HCT116 (cell line): ENCODE data around the gene SNUPN. TPM values are rescaled to one million over a fixed set of nuclear protein-coding genes. Genes with fewer than 3 reads are reported as not detected.

Experiments
- ATAC-seq: fragments of 200-7000 bp; cut with Tn5 transposase; 2 replicates; pipeline ENCODE4 v1.9.1; 2020; ENCODE audit warnings: mild to moderate bottlenecking, moderate library complexity
- BruUV-seq: library from RNA; stranded (reverse); fragments of 400-500 nt; replicated peaks from 2 replicates; lab custom pipeline; 2021; lab: Mats Ljungman, UMichigan
- CTCF ChIA-PET: fragments of 300-600 bp; sonication (Branson Sonifier 250); formaldehyde crosslinking; loops from one replicate; lab custom pipeline; 2021; ENCODE audit warnings: antibody characterized with exemption; lab: Charles Lee
- POLR2A ChIA-PET: fragments of 300-600, 350-600 bp; sonication (Branson Sonifier 250); formaldehyde crosslinking; loops from one replicate; lab custom pipeline; 2021; ENCODE audit warnings: antibody characterized with exemption; lab: Charles Lee
- RAD21 ChIA-PET, 2 experiments: fragments of 300-600 bp; sonication (Branson Sonifier 250); formaldehyde crosslinking; loops; one replicate each; lab custom pipeline; 2023; ENCODE audit warnings: low total read pairs in 2 of 2; ENCODE audit not compliant: uncharacterized antibody in 2 of 2, unreplicated experiment in 2 of 2, low non-redundant PET in 1 of 2; lab: Charles Lee
- DNase-seq: peaks from one replicate; pipeline ENCODE4 v3.0.0-alpha.2; 2010; ENCODE audit warnings: low read depth, low spot score
- H2AFZ ChIP-seq: fragments of 200-600 bp; shearing (Covaris generic), sonication (generic); 2 replicates; pipeline ENCODE4 v1.6.1; 2017; ENCODE audit warnings: low read depth, mixed run types, mixed read lengths, antibody characterized with exemption, low read length; ENCODE audit not compliant: poor library complexity, severe bottlenecking
- H3K27ac ChIP-seq: 2 replicates; pipeline ENCODE4 v1.5.1; 2012; ENCODE audit warnings: low read depth, low read length
- H3K27me3 ChIP-seq: fragments of 200-600 bp; sonication (generic); 2 replicates; pipeline ENCODE4 v1.6.1; 2016; ENCODE audit warnings: mixed run types, low read length, mixed read lengths; ENCODE audit not compliant: insufficient read depth
- H3K36me3 ChIP-seq, 2 experiments: fragments of 200-500 bp in 1 of 2; fragments of 200-600 bp in 1 of 2; sonication (Bioruptor generic) in 1 of 2; sonication (generic) in 1 of 2; 2 replicates each; pipeline versions ENCODE4 v1.5.1 to v1.6.1; 2014 to 2016; ENCODE audit warnings: low read length in 2 of 2, inconsistent platforms in 1 of 2, mixed read lengths in 1 of 2, mixed run types in 1 of 2; ENCODE audit not compliant: insufficient read depth in 2 of 2, control insufficient read depth in 1 of 2
- H3K4me1 ChIP-seq, 2 experiments: fragments of 200-600 bp in 1 of 2; sonication (generic) in 1 of 2; 2 replicates each; pipeline versions ENCODE4 v1.5.1 to v1.6.1; 2012 to 2017; ENCODE audit warnings: low read length in 2 of 2, inconsistent platforms in 1 of 2, mild to moderate bottlenecking in 1 of 2, mixed read lengths in 1 of 2, mixed run types in 1 of 2, moderate library complexity in 1 of 2; ENCODE audit not compliant: insufficient read depth in 2 of 2, control insufficient read depth in 1 of 2
- H3K4me2 ChIP-seq: fragments of 200-600 bp; sonication (generic); 2 replicates; pipeline ENCODE4 v1.6.1; 2017; ENCODE audit warnings: mixed run types, low read length, mixed read lengths
- H3K4me3 ChIP-seq, 2 experiments: fragments of 200-600 bp in 1 of 2; sonication (generic) in 1 of 2; replicated peaks in 1 of 2; 2 replicates each; pipeline ENCODE4 v1.5.1; 2011 to 2016; ENCODE audit warnings: low read length in 2 of 2, control low read depth in 1 of 2, low read depth in 1 of 2, mild to moderate bottlenecking in 1 of 2, mixed read lengths in 1 of 2, mixed run types in 1 of 2
- H3K79me2 ChIP-seq: fragments of 200-600 bp; sonication (generic); 2 replicates; pipeline ENCODE4 v1.6.1; 2017; ENCODE audit warnings: mild to moderate bottlenecking, mixed run types, low read length, moderate library complexity, mixed read lengths; ENCODE audit not compliant: insufficient read depth
- H3K9ac ChIP-seq: fragments of 200-600 bp; sonication (generic); 2 replicates; pipeline ENCODE4 v1.6.1; 2016; ENCODE audit warnings: low read length, mixed read lengths
- H3K9me2 ChIP-seq: fragments of 200-600 bp; sonication (generic), shearing (Covaris generic); 2 replicates; pipeline ENCODE4 v1.6.1; 2017; ENCODE audit warnings: mixed run types, mild to moderate bottlenecking, moderate library complexity; ENCODE audit not compliant: insufficient read depth
- H3K9me3 ChIP-seq, 2 experiments: fragments of 200-500 bp in 1 of 2; fragments of 200-600 bp in 1 of 2; sonication (Bioruptor generic) in 1 of 2; sonication (generic) in 1 of 2; 2 replicates each; pipeline ENCODE4 v1.6.1; 2014 to 2017; ENCODE audit warnings: low read length in 2 of 2, mixed read lengths in 2 of 2, inconsistent platforms in 1 of 2, low read depth in 1 of 2, mild to moderate bottlenecking in 1 of 2, mixed run types in 1 of 2, moderate library complexity in 1 of 2; ENCODE audit not compliant: control insufficient read depth in 1 of 2, insufficient read depth in 1 of 2
- H4K20me1 ChIP-seq: fragments of 200-600 bp; sonication (generic), shearing (Covaris generic); 2 replicates; pipeline ENCODE4 v1.6.1; 2017; ENCODE audit warnings: mixed run types, mild to moderate bottlenecking, moderate library complexity; ENCODE audit not compliant: insufficient read depth
- REST ChIP-seq: IDR thresholded peaks from 2 replicates; pipeline ENCODE4 v1.6.1; 2012; ENCODE audit warnings: low read depth
- intact Hi-C: fragments of 100-400 bp; cut with micrococcal nuclease; formaldehyde crosslinking; loops from 2 replicates; pipeline ENCODE4 v1.10.0; 2022
- total RNA-seq: library from RNA; stranded (reverse); gene quantifications from one replicate; pipeline ENCODE4 v1.2.1, GENCODE V29; 2021; ENCODE audit not compliant: unreplicated experiment
- TF ChIP-seq, protein P1 (sequence below), 3 experiments: fragments of 200-600 bp in 1 of 3; sonication (generic) in 1 of 3; IDR thresholded peaks in 2 of 3; conservative IDR thresholded peaks in 1 of 3; 2 replicates each; pipeline ENCODE4 v1.5.1; 2012 to 2017; ENCODE audit warnings: low read depth in 2 of 3, low read length in 2 of 3, antibody characterized with exemption in 1 of 3, borderline replicate concordance in 1 of 3, control low read depth in 1 of 3, mild to moderate bottlenecking in 1 of 3, mixed read lengths in 1 of 3, mixed run types in 1 of 3, moderate library complexity in 1 of 3; ENCODE audit not compliant: insufficient read depth in 1 of 3

SNUPN gene
- total RNA-seq, 1 experiment from 2014 or later, result 29.8 TPM

DNA sequence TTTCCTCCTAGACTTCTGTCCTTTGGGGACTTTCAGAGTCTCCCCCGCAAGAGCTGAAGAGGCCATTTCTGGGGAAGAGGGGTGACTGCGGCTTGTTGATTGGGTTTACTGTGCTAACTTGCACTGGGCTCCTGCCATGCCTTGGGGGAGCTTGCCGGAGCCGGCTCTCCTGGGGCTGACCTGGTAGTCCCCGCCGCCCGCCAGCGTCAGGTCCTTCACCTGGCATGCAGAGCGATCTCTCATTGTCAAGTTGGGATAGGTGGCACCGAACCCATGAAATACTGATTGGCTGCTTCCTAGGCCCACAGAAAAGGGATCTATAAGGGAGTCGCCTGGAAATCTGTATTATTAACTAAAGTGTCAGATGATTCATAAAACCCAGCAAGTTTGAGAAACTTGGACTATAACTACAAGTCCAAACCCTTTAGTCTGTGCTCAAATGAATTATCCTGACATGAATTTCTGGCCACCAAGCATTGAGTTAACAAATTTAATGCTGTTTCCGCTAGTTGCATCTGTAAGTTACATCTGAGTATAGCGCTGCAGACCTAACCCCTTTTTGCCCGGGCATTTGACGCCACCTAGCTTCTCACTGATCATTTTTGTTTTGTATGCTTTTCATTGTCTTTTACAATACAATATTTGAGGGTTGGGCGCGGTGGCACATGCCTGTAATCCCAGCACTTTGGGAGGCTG lies 15.1 kb upstream of the SNUPN start:
- peak overlapping the region; percentile 98 for H3K9ac ChIP-seq
- no peak for TF ChIP-seq REST
- TF ChIP-seq, protein P1, sequence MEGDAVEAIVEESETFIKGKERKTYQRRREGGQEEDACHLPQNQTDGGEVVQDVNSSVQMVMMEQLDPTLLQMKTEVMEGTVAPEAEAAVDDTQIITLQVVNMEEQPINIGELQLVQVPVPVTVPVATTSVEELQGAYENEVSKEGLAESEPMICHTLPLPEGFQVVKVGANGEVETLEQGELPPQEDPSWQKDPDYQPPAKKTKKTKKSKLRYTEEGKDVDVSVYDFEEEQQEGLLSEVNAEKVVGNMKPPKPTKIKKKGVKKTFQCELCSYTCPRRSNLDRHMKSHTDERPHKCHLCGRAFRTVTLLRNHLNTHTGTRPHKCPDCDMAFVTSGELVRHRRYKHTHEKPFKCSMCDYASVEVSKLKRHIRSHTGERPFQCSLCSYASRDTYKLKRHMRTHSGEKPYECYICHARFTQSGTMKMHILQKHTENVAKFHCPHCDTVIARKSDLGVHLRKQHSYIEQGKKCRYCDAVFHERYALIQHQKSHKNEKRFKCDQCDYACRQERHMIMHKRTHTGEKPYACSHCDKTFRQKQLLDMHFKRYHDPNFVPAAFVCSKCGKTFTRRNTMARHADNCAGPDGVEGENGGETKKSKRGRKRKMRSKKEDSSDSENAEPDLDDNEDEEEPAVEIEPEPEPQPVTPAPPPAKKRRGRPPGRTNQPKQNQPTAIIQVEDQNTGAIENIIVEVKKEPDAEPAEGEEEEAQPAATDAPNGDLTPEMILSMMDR (IDR thresholded peaks at IDR 0.05 in 2 of 3, conservative IDR thresholded peaks at IDR 0.05 in 1 of 3; ENCODE audit: borderline replicate concordance in 1 of 3, insufficient read depth in 1 of 3, low read depth in 2 of 3, low read length in 2 of 3), result peak in 2 of 3 experiments; percentile 32 to 49; a peak in 3 of 6 replicates
- TF ChIP-seq, all 23 proteins: peak for 1
- DNase-seq, result peak; percentile 54
- peak overlapping the region; percentile 95 to 97 for H3K4me3 ChIP-seq
- H4K20me1 ChIP-seq, result peaks cover 15% of the 10 kb centered on the region; the same call in 1 of the 2 replicates
- intact Hi-C loops, result loop anchor here (1.0 to 2.0 kb wide), 5 partner anchors 16 to 272 kb away; partner anchors contain the start of genes MAN2C1, SIN3A and SNUPN
- 0 out of 4 replicates have a peak, but pooled peaks cover 0 to 5% of the 10 kb centered on the region in 2 experiments for H3K36me3 ChIP-seq
- ATAC-seq, result peak; percentile 64
- peaks cover 12 to 48% of the 10 kb centered on the region in 2 experiments for H3K4me1 ChIP-seq
- H3K9me2 ChIP-seq, result no peaks in the 10 kb centered on the region
- no peaks in the 10 kb centered on the region for H3K9me3 ChIP-seq
- H3K79me2 ChIP-seq, result peaks cover 36% of the 10 kb centered on the region
- H3K27ac ChIP-seq, result peak overlapping the region; percentile 97
- no peaks in the 10 kb centered on the region for H3K27me3 ChIP-seq
- RAD21 ChIA-PET, result interaction anchor here (1.1 to 2.0 kb wide), 5 partner anchors 185 to 273 kb away, joined by 3 to 8 read pairs (median 3); partner anchors contain the start of gene MAN2C1 (in 1 of the 2)
- no peak overlapping the region for H2AFZ ChIP-seq
- POLR2A ChIA-PET, result interaction anchor here (0.6 to 5.1 kb wide), 10 partner anchors 9 to 734 kb away, joined by 3 to 35 read pairs (median 7); partner anchors contain the start of genes COX5A, FAM219B, MAN2C1 and SIN3A
- CTCF ChIA-PET, result interaction anchor here (1.3 to 2.2 kb wide), 7 partner anchors 13 to 273 kb away, joined by 3 to 21 read pairs (median 7); partner anchors contain the start of genes MAN2C1, SIN3A and SNUPN
- BruUV-seq, result TSS peak; percentile 95
- H3K4me2 ChIP-seq, result peak overlapping the region; percentile 98
